Measurements from ENCODE around the gene USP17L21. TPM values are rescaled to one million over a fixed set of nuclear protein-coding genes. Genes with fewer than 3 reads are reported as not detected.

USP17L21 gene, protein sequence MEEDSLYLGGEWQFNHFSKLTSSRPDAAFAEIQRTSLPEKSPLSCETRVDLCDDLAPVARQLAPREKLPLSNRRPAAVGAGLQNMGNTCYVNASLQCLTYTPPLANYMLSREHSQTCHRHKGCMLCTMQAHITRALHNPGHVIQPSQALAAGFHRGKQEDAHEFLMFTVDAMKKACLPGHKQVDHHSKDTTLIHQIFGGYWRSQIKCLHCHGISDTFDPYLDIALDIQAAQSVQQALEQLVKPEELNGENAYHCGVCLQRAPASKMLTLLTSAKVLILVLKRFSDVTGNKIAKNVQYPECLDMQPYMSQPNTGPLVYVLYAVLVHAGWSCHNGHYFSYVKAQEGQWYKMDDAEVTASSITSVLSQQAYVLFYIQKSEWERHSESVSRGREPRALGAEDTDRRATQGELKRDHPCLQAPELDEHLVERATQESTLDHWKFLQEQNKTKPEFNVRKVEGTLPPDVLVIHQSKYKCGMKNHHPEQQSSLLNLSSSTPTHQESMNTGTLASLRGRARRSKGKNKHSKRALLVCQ
- total RNA-seq = not detected in 2 replicates

DNA sequence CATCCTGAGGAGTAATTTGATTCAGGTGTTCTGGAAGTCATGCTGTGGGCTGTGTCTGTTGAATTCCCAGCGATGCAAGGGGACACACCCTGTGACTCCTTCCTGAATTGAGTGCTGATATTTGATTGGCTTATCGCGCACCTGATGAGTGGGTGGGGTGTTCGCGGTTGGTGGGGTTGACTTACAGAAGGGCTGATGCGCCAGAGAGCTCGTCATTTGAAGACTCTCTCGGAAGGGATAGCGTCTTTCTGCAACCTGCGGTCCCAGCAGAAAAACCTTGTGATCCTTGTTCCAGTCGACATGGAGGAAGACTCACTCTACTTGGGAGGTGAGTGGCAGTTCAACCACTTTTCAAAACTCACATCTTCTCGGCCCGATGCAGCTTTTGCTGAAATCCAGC is at the start of gene USP17L21:
USP17L21 (plus strand) TSS at position 301 of the 400 bp plus-strand sequence; CDS start at position 301, 0 bp downstream.

GRCh38 chr4:9215105-9215504 is 47.6 kb upstream of the USP17L21 start, which contains the start of gene USP17L11:
Gene USP17L11, plus strand, starts transcription at chr4:9215405. Its CDS starts 0 bp downstream, at chr4:9215405.

DNA sequence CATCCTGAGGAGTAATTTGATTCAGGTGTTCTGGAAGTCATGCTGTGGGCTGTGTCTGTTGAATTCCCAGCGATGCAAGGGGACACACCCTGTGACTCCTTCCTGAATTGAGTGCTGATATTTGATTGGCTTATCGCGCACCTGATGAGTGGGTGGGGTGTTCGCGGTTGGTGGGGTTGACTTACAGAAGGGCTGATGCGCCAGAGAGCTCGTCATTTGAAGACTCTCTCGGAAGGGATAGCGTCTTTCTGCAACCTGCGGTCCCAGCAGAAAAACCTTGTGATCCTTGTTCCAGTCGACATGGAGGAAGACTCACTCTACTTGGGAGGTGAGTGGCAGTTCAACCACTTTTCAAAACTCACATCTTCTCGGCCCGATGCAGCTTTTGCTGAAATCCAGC is 42.8 kb upstream of the USP17L21 start, which contains the start of gene USP17L12:
USP17L12 (plus strand) TSS at position 301 of the 400 bp plus-strand sequence; CDS start at position 301, 0 bp downstream.

DNA sequence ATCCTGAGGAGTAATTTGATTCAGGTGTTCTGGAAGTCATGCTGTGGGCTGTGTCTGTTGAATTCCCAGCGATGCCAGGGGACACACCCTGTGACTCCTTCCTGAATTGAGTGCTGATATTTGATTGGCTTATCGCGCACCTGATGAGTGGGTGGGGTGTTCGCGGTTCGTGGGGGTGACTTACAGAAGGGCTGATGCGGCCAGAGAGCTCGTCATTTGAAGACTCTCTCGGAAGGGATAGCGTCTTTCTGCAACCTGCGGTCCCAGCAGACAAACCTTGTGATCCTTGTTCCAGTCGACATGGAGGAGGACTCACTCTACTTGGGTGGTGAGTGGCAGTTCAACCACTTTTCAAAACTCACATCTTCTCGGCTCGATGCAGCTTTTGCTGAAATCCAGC is 38.1 kb upstream of the USP17L21 start, which contains the start of gene USP17L13:
USP17L13 (plus strand) TSS at position 301 of the 400 bp plus-strand sequence; CDS start at position 301, 0 bp downstream.

GRCh38 chr4:9234085-9234484 is 28.6 kb upstream of the USP17L21 start, which contains the start of gene USP17L15:
Gene USP17L15, plus strand, starts transcription at chr4:9234385. Its CDS starts 0 bp downstream, at chr4:9234385.

GRCh38 chr4:9243579-9243978 is 19.1 kb upstream of the USP17L21 start, which contains the start of gene USP17L17:
Gene USP17L17, plus strand, starts transcription at chr4:9243879. Its CDS starts 0 bp downstream, at chr4:9243879.

DNA sequence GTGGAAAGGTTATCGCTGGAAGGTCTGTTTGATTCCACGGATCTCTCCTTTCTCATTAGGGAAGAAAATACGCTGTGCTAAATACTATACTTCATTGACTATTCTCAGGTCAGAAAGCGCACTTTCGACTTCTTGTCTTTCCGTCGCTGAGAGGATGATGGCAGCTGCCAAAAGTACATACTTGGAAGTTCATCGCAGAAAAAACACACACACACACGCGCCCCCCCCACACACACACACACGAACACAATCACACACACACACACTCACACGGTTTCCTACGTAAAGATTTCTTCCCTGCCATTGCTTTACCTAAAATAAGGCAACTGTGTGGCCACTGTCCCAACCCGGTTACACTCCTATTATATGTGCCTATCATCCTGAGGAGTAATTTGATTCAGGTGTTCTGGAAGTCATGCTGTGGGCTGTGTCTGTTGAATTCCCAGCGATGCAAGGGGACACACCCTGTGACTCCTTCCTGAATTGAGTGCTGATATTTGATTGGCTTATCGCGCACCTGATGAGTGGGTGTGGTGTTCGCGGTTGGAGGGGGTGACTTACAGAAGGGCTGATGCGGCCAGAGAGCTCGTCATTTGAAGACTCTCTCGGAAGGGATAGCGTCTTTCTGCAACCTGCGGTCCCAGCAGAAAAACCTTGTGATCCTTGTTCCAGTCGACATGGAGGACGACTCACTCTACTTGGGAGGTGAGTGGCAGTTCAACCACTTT is 14.6 kb upstream of the USP17L21 start, which contains the start of gene USP17L18:
USP17L18 (plus strand) TSS at position 678 of the 728 bp plus-strand sequence; CDS start at position 678, 0 bp downstream.

DNA sequence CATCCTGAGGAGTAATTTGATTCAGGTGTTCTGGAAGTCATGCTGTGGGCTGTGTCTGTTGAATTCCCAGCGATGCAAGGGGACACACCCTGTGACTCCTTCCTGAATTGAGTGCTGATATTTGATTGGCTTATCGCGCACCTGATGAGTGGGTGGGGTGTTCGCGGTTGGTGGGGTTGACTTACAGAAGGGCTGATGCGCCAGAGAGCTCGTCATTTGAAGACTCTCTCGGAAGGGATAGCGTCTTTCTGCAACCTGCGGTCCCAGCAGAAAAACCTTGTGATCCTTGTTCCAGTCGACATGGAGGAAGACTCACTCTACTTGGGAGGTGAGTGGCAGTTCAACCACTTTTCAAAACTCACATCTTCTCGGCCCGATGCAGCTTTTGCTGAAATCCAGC is 9.6 kb upstream of the USP17L21 start, which contains the start of gene USP17L19:
USP17L19 (plus strand) TSS at position 301 of the 400 bp plus-strand sequence; CDS start at position 301, 0 bp downstream.

GRCh38 chr4:9257824-9258223 is 4.8 kb upstream of the USP17L21 start, which contains the start of gene USP17L20:
Gene USP17L20, plus strand, starts transcription at chr4:9258124. Its CDS starts 0 bp downstream, at chr4:9258124.

DNA sequence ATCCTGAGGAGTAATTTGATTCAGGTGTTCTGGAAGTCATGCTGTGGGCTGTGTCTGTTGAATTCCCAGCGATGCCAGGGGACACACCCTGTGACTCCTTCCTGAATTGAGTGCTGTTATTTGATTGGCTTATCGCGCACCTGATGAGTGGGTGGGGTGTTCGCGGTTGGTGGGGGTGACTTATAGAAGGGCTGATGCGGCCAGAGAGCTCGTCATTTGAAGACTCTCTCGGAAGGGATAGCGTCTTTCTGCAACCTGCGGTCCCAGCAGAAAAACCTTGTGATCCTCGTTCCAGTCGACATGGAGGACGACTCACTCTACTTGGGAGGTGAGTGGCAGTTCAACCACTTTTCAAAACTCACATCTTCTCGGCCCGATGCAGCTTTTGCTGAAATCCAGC is 4.6 kb downstream of the USP17L21 start, which contains the start of gene USP17L22:
USP17L22 (plus strand) TSS at position 301 of the 400 bp plus-strand sequence; CDS start at position 301, 0 bp downstream.

Other genes starting within 250 kb of the USP17L21 start
- gene FAM90A26, start 92.5 kb upstream of the USP17L21 start, total RNA-seq = not detected in 2 replicates
- not detected in 2 replicates for gene USP17L10, start 52.2 kb upstream of the USP17L21 start, total RNA-seq
- not detected in 2 replicates for gene USP17L11, start 47.5 kb upstream of the USP17L21 start, total RNA-seq
- not detected in 2 replicates for gene USP17L12, start 42.7 kb upstream of the USP17L21 start, total RNA-seq
- gene USP17L13, start 38.0 kb upstream of the USP17L21 start, total RNA-seq = not detected in 2 replicates
- gene USP17L15, start 28.5 kb upstream of the USP17L21 start, total RNA-seq = not detected in 2 replicates
- not detected in 2 replicates for gene USP17L17, start 19.0 kb upstream of the USP17L21 start, total RNA-seq
- gene USP17L18, start 14.2 kb upstream of the USP17L21 start, total RNA-seq = not detected in 2 replicates
- gene USP17L19, start 9.5 kb upstream of the USP17L21 start, total RNA-seq = not detected in 2 replicates
- not detected in 2 replicates for gene USP17L20, start 4.7 kb upstream of the USP17L21 start, total RNA-seq
- not detected in 2 replicates for gene USP17L22, start 4.7 kb downstream of the USP17L21 start, total RNA-seq
- gene USP17L24, start 62.3 kb downstream of the USP17L21 start, total RNA-seq = not detected in 2 replicates
- not detected in 2 replicates for gene USP17L25, start 67.0 kb downstream of the USP17L21 start, total RNA-seq
- gene USP17L26, start 71.8 kb downstream of the USP17L21 start, total RNA-seq = not detected in 2 replicates
- not detected in 2 replicates for gene USP17L5, start 76.5 kb downstream of the USP17L21 start, total RNA-seq
- gene USP17L27, start 81.3 kb downstream of the USP17L21 start, total RNA-seq = not detected in 2 replicates
- gene USP17L28, start 86.0 kb downstream of the USP17L21 start, total RNA-seq = not detected in 2 replicates
- not detected in 2 replicates for gene USP17L29, start 90.8 kb downstream of the USP17L21 start, total RNA-seq
- not detected in 2 replicates for gene USP17L30, start 100.3 kb downstream of the USP17L21 start, total RNA-seq
- gene DEFB131A, start 181.5 kb downstream of the USP17L21 start, total RNA-seq = not detected in 2 replicates